Measurements from ENCODE around the gene WNT5B.
"Not testable (repeated sequence)": the region's sequence is repeated elsewhere in the genome, so short reads cannot be mapped to it uniquely, and the experiment has no call there.

Gene WNT5B

DNA sequence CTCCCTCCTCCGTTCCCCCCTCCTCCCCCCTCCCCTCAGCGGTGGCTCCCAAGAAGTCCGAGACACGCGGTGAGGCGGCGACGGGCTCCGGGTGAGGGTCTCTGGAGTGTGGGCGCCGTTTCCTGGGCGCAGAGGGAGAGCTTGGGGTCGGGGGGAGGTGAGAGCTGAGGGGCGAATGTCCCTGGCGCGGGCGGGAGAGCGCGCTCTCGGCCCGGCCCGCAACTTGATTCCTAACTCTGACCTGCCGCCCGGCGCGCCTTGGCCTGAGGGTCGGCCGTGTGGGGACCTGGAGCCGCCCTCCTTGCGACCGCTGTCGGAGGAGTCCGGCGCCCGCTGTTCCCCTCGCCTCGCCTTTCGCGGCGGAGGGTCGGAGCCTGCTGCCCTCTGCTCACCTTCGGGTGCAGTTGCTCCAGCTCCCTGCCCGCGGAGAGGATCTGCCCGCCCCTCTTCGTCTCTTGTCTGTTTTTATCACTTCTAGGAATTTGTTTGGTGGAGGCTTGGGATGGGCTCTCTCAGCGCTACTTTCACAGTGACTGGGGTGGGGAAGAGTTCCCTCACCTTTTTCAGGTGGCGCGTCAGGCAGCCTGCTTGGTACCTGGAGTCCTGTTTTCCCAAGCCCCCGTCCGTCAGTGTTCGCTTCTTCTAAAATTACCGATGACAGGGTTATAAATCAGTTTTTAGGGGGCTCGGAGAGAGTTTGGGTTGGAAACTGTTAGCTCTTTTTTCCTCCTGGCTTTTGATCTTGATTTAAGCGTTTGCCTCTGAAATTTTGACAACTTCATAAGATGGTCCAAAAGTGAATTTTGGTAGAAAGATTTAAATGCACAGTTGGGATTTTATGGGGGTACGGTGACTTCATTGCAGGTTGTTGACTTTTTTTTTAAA lies 62.3 kb downstream of the WNT5B start:
- peak; percentile 47 for DNase-seq (ENCODE audit: low read depth)

DNA sequence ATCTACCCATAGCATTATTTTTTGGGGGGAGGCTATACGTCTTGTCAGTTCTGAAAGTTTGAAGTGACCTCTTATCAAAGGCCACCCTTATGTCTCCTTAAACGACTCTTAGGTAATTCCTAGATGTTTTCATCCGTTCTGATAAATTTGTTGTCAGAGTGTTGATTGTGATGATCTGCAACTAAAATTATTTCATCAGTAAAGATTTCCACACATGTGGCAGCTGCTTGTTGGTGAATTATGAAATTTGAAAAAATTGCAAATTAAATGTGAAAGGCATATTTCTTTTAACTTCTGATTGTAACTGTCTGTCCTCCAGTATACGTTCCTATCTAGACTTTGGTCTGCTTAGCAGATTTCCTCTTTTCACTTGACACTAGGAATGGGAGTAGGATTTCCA lies 63.2 kb downstream of the WNT5B start:
- DNase-seq (ENCODE audit: low read depth): no peak

DNA sequence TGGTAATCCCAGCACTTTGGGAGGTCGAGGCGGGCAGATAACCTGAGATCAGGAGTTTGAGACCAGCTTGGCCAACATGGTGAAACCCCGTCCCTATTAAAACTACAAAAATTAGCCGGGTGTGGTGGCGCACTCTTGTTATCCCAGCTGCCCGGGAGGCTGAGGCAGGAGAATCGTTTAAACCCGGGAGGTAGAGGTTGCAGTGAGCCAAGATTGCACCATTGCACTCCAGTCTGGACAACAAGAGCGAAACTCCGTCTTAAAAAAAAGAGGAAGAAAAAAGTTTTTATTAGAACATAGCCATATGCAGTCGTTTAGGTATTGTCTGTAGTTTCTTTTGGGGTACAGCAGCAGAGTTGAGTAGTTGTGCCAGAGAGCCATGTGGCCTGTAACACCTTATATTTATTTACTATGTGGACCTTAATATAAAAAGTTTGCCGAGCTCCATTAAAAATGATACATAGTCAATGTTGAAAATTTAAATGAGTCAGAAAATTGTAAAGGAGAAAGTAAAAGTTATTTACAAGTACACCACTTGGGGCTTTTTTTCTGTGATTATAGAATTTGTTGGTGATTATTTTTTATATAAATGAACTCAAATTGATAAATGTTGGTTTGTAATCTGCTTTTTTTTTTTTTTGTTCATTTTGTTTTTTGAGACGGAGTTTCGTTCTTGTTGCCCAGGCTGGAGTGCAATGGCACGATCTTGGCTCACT lies 64.0 kb downstream of the WNT5B start:
- no peak for DNase-seq (ENCODE audit: low read depth)

DNA sequence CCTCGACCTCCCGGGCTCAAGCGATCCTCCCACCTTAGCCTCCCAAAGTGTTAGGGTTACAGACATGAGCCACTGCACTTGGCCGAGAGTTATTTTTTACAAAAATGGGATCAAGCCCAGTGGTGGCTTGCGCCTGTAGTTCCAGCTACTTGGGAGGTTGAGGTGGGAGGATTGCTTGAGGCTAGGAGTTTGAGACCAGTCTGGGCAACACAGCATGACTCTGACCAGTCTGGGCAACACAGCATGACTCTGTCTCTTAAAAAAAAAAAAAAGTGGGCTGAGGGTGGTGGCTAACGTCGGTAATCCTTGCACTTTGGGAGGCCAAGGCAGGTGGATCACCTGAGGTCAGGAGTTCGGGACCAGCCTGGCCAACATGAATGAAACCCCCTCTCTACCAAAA lies 66.1 kb downstream of the WNT5B start:
- not testable (repeated sequence) for DNase-seq (ENCODE audit: low read depth)

DNA sequence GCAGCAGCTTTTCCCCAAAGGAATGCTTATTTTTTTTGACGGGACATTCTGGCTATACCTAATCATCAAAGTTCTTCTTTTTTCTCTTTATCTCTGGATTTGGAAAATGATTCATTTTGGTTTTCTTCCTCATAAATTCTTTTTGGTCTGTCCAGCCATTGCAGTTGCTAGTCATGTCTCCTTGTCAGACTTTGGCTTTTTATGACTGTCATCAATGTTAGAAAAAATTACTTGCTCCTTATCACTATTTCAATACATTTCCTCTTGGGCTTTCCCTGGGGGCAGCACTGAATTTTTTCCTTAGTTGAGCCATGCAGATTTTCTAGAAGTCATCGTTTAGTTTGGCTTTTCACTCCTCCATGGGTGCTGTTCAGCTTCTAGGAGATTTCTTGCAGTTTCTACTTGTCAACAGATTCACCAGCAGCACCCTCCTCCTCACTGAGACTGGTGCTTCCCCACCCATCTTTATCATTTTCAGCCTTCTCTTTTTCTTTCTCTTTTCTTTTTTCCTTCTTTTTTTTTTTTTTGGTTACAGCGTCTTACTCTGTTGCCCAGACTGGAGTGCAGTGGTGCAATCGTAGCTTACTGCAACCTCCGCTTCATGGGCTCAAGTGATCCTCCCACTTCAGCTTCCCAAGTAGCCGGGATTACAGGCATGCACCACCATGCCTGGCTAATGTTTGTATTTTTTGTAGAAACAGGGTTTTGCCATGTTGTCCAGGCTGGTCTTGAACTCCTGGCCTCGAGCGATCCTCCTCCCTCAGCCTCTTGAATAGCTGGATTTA lies 67.0 kb downstream of the WNT5B start:
- DNase-seq (ENCODE audit: low read depth): peak; percentile 54

DNA sequence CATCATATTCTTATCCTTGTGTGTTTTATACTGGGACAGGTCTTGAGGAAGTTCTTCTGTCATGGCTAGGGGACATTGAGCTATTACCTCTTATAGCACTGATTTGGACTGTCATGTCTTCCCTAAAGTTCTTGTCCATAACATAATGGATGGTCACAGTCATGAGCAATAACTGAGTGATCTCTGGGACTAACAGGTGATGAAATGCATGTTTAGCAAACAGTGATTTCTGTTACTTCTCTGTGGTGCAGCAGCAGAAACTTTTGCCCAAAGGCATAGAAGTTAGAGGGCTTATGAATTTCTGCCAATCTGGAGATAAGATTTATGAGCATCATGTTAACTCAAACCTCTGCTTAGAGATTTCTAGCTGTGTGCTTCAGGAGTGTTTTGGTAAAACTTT lies 67.8 kb downstream of the WNT5B start:
- DNase-seq (ENCODE audit: low read depth): no peak

Measured in EH (cell line).